HCT116 (cell line): ENCODE results near the gene SYNPR. TPM values are rescaled to one million over a fixed set of nuclear protein-coding genes. Genes with fewer than 3 reads are reported as not detected.

Experiments used
- ATAC-seq: fragments of 200-7000 bp; cut with Tn5 transposase; 2 replicates; pipeline ENCODE4 v1.9.1; 2020; ENCODE audit warnings: mild to moderate bottlenecking, moderate library complexity
- BruUV-seq: library from RNA; stranded (reverse); fragments of 400-500 nt; replicated peaks from 2 replicates; lab custom pipeline; 2021; lab: Mats Ljungman, UMichigan
- CTCF ChIA-PET: fragments of 300-600 bp; sonication (Branson Sonifier 250); formaldehyde crosslinking; loops from one replicate; lab custom pipeline; 2021; ENCODE audit warnings: antibody characterized with exemption; lab: Charles Lee
- POLR2A ChIA-PET: fragments of 300-600, 350-600 bp; sonication (Branson Sonifier 250); formaldehyde crosslinking; loops from one replicate; lab custom pipeline; 2021; ENCODE audit warnings: antibody characterized with exemption; lab: Charles Lee
- RAD21 ChIA-PET, 2 experiments: fragments of 300-600 bp; sonication (Branson Sonifier 250); formaldehyde crosslinking; loops; one replicate each; lab custom pipeline; 2023; ENCODE audit warnings: low total read pairs in 2 of 2; ENCODE audit not compliant: uncharacterized antibody in 2 of 2, unreplicated experiment in 2 of 2, low non-redundant PET in 1 of 2; lab: Charles Lee
- DNase-seq: peaks from one replicate; pipeline ENCODE4 v3.0.0-alpha.2; 2010; ENCODE audit warnings: low read depth, low spot score
- H2AFZ ChIP-seq: fragments of 200-600 bp; shearing (Covaris generic), sonication (generic); 2 replicates; pipeline ENCODE4 v1.6.1; 2017; ENCODE audit warnings: low read depth, mixed run types, mixed read lengths, antibody characterized with exemption, low read length; ENCODE audit not compliant: poor library complexity, severe bottlenecking
- H3K27ac ChIP-seq: 2 replicates; pipeline ENCODE4 v1.5.1; 2012; ENCODE audit warnings: low read depth, low read length
- H3K27me3 ChIP-seq: fragments of 200-600 bp; sonication (generic); 2 replicates; pipeline ENCODE4 v1.6.1; 2016; ENCODE audit warnings: mixed run types, low read length, mixed read lengths; ENCODE audit not compliant: insufficient read depth
- H3K36me3 ChIP-seq, 2 experiments: fragments of 200-500 bp in 1 of 2; fragments of 200-600 bp in 1 of 2; sonication (Bioruptor generic) in 1 of 2; sonication (generic) in 1 of 2; 2 replicates each; pipeline versions ENCODE4 v1.5.1 to v1.6.1; 2014 to 2016; ENCODE audit warnings: low read length in 2 of 2, inconsistent platforms in 1 of 2, mixed read lengths in 1 of 2, mixed run types in 1 of 2; ENCODE audit not compliant: insufficient read depth in 2 of 2, control insufficient read depth in 1 of 2
- H3K4me1 ChIP-seq, 2 experiments: fragments of 200-600 bp in 1 of 2; sonication (generic) in 1 of 2; 2 replicates each; pipeline versions ENCODE4 v1.5.1 to v1.6.1; 2012 to 2017; ENCODE audit warnings: low read length in 2 of 2, inconsistent platforms in 1 of 2, mild to moderate bottlenecking in 1 of 2, mixed read lengths in 1 of 2, mixed run types in 1 of 2, moderate library complexity in 1 of 2; ENCODE audit not compliant: insufficient read depth in 2 of 2, control insufficient read depth in 1 of 2
- H3K4me2 ChIP-seq: fragments of 200-600 bp; sonication (generic); 2 replicates; pipeline ENCODE4 v1.6.1; 2017; ENCODE audit warnings: mixed run types, low read length, mixed read lengths
- H3K4me3 ChIP-seq, 2 experiments: fragments of 200-600 bp in 1 of 2; sonication (generic) in 1 of 2; replicated peaks in 1 of 2; 2 replicates each; pipeline ENCODE4 v1.5.1; 2011 to 2016; ENCODE audit warnings: low read length in 2 of 2, control low read depth in 1 of 2, low read depth in 1 of 2, mild to moderate bottlenecking in 1 of 2, mixed read lengths in 1 of 2, mixed run types in 1 of 2
- H3K79me2 ChIP-seq: fragments of 200-600 bp; sonication (generic); 2 replicates; pipeline ENCODE4 v1.6.1; 2017; ENCODE audit warnings: mild to moderate bottlenecking, mixed run types, low read length, moderate library complexity, mixed read lengths; ENCODE audit not compliant: insufficient read depth
- H3K9ac ChIP-seq: fragments of 200-600 bp; sonication (generic); 2 replicates; pipeline ENCODE4 v1.6.1; 2016; ENCODE audit warnings: low read length, mixed read lengths
- H3K9me2 ChIP-seq: fragments of 200-600 bp; sonication (generic), shearing (Covaris generic); 2 replicates; pipeline ENCODE4 v1.6.1; 2017; ENCODE audit warnings: mixed run types, mild to moderate bottlenecking, moderate library complexity; ENCODE audit not compliant: insufficient read depth
- H3K9me3 ChIP-seq, 2 experiments: fragments of 200-500 bp in 1 of 2; fragments of 200-600 bp in 1 of 2; sonication (Bioruptor generic) in 1 of 2; sonication (generic) in 1 of 2; 2 replicates each; pipeline ENCODE4 v1.6.1; 2014 to 2017; ENCODE audit warnings: low read length in 2 of 2, mixed read lengths in 2 of 2, inconsistent platforms in 1 of 2, low read depth in 1 of 2, mild to moderate bottlenecking in 1 of 2, mixed run types in 1 of 2, moderate library complexity in 1 of 2; ENCODE audit not compliant: control insufficient read depth in 1 of 2, insufficient read depth in 1 of 2
- H4K20me1 ChIP-seq: fragments of 200-600 bp; sonication (generic), shearing (Covaris generic); 2 replicates; pipeline ENCODE4 v1.6.1; 2017; ENCODE audit warnings: mixed run types, mild to moderate bottlenecking, moderate library complexity; ENCODE audit not compliant: insufficient read depth
- ATF3 ChIP-seq: IDR thresholded peaks from 2 replicates; pipeline ENCODE4 v1.6.1; 2012
- EZH2phosphoT487 ChIP-seq: fragments of 200-600 bp; IDR thresholded peaks from 2 replicates; pipeline ENCODE4 v1.6.1; 2018; ENCODE audit warnings: antibody characterized with exemption, borderline replicate concordance
- FOSL1 ChIP-seq: IDR thresholded peaks from 2 replicates; pipeline ENCODE4 v1.6.1; 2012; ENCODE audit warnings: low read depth
- JUND ChIP-seq: IDR thresholded peaks from 2 replicates; pipeline ENCODE4 v1.6.1; 2012
- MAX ChIP-seq: IDR thresholded peaks from 2 replicates; pipeline ENCODE4 v1.6.1; 2012
- POLR2AphosphoS5 ChIP-seq: IDR thresholded peaks from 2 replicates; pipeline ENCODE4 v1.6.1; 2011; ENCODE audit warnings: mild to moderate bottlenecking, low read depth, low read length, moderate library complexity
- RAD21 ChIP-seq: IDR thresholded peaks from 2 replicates; pipeline ENCODE4 v1.6.1; 2012; ENCODE audit warnings: low read depth, mild to moderate bottlenecking
- REST ChIP-seq: IDR thresholded peaks from 2 replicates; pipeline ENCODE4 v1.6.1; 2012; ENCODE audit warnings: low read depth
- TCF7L2 ChIP-seq: IDR thresholded peaks from 2 replicates; pipeline ENCODE4 v1.7.0; 2011; ENCODE audit warnings: borderline replicate concordance, inconsistent platforms; ENCODE audit not compliant: insufficient read depth, insufficient read length; ENCODE audit errors: extremely low read depth
- YY1 ChIP-seq: IDR thresholded peaks from 2 replicates; pipeline ENCODE4 v1.6.1; 2011; ENCODE audit warnings: low read length, low read depth, moderate library complexity, mild to moderate bottlenecking; ENCODE audit not compliant: insufficient replicate concordance; ENCODE audit errors: extremely low read depth
- ZNF274 ChIP-seq: fragments of 200-500 bp; sonication (Bioruptor generic); IDR thresholded peaks from 2 replicates; pipeline ENCODE4 v1.6.1; 2014; ENCODE audit warnings: mild to moderate bottlenecking, low read depth, low read length, inconsistent platforms
- intact Hi-C: fragments of 100-400 bp; cut with micrococcal nuclease; formaldehyde crosslinking; loops from 2 replicates; pipeline ENCODE4 v1.10.0; 2022
- total RNA-seq: library from RNA; stranded (reverse); gene quantifications from one replicate; pipeline ENCODE4 v1.2.1, GENCODE V29; 2021; ENCODE audit not compliant: unreplicated experiment

The SYNPR gene
- total RNA-seq, 1 experiment from 2014 or later = not detected

DNA sequence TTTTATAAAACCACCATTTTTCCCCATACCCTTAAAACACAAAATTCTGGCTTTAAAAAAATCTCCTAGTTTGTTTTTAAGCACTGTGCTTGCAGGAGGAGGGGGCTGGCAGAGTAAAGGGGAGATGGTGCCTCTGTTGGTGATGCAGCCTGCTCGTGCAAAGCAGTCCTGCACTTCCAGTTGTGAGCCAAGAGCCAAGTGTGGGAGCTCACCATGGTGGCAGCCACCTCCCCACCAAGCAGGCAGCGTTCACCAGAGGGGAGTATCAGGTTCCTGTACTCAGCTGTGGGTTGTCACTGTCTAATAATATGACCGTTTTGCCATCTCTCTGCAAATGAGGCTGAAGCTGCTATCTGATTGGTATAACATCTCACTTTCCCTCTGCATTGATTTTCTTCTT lies 164.8 kb downstream of the SYNPR start:
- H3K4me2 ChIP-seq = no peak overlapping the region
- CTCF ChIA-PET = no interaction called here
- DNase-seq = no peak
- no peaks in the 10 kb centered on the region for H3K79me2 ChIP-seq
- RAD21 ChIA-PET = no interaction called here
- H3K36me3 ChIP-seq = no peaks in the 10 kb centered on the region
- TF ChIP-seq POLR2AphosphoS5 (no peak), MAX (no peak), EZH2phosphoT487 (no peak), TCF7L2 (no peak), ZNF274 (no peak), ATF3 (no peak), REST (no peak), YY1 (no peak), JUND (no peak), RAD21 (no peak), FOSL1 (no peak)
- no peaks in the 10 kb centered on the region for H3K4me1 ChIP-seq
- H3K9me2 ChIP-seq = no peaks in the 10 kb centered on the region
- H2AFZ ChIP-seq = no peak overlapping the region
- no peak overlapping the region for H3K9ac ChIP-seq
- peaks cover 6% of the 10 kb centered on the region for H3K27me3 ChIP-seq
- H3K4me3 ChIP-seq = no peak overlapping the region
- no peaks in the 10 kb centered on the region for H3K9me3 ChIP-seq
- no TSS peak for BruUV-seq
- no peak for ATAC-seq
- H3K27ac ChIP-seq = no peak overlapping the region
- POLR2A ChIA-PET = no interaction called here
- intact Hi-C loops = no loop called here
- H4K20me1 ChIP-seq = no peaks in the 10 kb centered on the region
